Daoy (cell line): Measurements from ENCODE around the gene WNT2. TPM values are rescaled to one million over a fixed set of nuclear protein-coding genes. Genes with fewer than 3 reads are reported as not detected.

Source experiments
- DNase-seq: peaks from one replicate; pipeline ENCODE4 v3.0.0-alpha.2; 2015; ENCODE audit warnings: low read depth
- total RNA-seq: library from RNA; depleted of rRNA; stranded (reverse); fragments of >200 nt; shearing (Covaris generic); gene quantifications from 2 replicates; pipeline ENCODE4 v1.2.3, GENCODE V29; 2014; rRNA removed

Gene WNT2
- total RNA-seq, result 0.65 TPM in 1 of 2 replicates, not detected in the other

- peak; percentile 25 for DNase-seq
Measured at GRCh38 chr7:117322741-117323304, at the start of gene WNT2. Gene WNT2 (minus strand): TSS chr7:117323058. CDS start chr7:117322989, 69 bp downstream.

DNA sequence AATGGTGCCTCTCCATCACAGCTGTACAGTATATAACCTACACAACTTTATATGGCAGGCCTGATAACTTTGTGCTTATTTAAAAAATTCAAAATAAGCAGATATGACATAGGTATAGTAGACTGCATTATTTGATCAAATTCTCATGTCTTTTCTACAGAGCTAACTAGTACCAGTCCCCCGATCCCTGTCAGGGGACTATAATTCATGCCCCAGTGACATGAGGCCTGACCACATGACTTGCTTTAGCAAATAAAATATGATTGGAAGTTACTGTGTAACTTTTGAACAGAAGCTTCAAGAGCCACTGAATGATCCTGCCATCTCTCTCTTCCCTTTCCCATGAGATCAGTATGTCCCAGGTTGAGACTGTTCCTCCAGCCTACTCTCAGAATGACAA is 49.2 kb upstream of the WNT2 start:
- no peak for DNase-seq

- no peak for DNase-seq
Measured at GRCh38 chr7:117364339-117365080, 41.7 kb upstream of the WNT2 start.

DNA sequence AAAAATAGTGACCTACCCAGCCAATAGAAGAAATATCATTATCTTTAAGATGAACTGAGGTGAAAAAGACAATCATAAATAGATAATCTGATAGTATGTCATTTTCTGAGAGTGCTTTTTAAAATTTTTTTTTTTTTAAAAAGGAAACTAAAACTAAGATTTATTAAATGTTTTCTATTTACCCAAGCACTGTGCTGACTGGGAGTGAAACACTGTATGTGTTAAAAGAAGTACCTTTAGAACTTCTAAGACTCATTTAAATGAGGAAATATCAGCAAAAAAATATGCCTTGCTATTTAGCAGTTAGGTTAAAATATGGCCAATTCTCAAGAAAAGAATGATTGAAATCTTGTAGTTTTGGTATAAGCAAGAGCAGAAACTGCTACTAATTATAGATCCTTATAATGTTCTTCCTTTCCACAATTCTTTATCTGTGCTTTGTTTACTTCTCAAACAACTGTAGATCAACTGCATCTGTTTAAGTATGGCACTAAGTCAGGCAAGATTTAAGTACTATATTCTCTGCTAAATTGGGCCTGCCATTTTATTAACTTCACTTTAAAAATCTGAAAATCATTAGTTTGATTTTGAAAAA is 39.5 kb upstream of the WNT2 start:
- DNase-seq, result no peak

- no peak for DNase-seq
Measured at GRCh38 chr7:117350027-117350426, 27.2 kb upstream of the WNT2 start.

DNA sequence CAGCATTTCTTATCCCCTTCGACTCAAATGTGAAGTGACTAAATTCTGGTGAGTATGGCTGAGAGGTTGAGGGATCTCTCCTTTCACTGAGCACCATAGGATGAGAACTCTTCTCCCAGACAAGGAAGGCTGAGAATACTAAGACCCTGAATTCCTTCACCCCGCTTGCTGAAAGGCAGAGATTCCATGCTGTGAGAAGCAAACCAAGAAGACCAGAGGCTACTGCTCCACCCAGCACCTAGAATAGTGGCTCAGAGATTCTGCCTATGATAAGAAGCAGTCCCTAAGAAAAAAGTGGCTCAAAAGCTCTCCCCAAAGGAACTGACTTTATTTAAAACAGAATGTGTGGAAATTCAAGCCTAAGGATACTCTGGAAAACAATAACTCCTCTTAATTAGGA is 26.7 kb upstream of the WNT2 start:
- DNase-seq, result no peak

DNA sequence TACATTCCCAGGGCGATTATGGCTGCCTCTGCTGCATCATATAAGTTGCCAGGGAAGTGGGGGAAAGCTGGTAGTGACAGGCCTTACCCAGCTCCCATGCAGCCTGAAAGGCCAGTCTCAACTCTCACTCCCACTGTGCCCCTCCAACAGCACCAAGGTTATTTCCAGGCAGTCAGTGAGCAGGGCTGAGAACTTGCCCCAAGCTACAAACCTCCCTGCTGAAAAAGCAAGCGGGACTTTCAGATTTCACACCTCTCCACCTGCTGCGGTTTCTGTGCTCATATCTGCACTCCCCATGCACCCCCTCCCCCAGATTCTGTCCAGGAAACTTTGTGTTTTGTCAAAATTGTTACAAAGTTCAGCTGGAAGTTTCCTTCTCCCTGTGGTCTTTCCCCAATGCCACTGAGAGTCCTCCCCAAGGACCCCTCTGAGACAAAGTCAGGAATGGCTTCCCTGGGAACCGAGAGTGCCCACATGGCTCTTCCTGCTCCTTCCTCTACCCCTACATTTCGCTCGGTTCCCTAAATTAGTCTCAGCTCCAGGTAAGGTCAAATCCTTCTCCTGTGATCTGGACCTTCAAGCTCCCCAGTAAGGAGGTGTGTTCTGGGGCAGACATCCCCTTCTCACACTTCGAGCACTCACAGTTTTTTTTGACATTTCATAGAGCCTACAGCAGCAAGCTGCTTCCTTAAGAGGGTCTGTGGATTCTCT is 25.3 kb upstream of the WNT2 start:
- DNase-seq, result no peak

DNA sequence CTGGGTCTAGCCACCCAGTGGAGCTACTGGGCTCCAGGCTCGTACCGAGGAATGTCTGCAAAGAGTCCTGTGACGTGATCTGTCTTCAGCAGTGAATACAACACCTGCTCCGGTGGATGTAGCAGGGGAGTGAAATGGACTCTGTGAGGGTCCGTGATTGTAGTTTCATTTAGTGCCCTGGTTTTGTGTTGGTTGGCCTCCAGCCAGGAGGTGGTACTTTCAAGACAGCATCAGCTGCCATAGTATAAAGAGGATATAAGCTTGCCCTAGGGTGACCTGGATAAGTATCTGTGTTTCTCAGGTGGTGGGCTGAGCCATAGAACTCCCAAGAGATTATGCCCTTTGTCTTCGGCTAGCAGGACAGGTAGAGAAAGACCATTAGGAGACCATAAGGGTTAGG is 24.6 kb upstream of the WNT2 start:
- no peak for DNase-seq

DNA sequence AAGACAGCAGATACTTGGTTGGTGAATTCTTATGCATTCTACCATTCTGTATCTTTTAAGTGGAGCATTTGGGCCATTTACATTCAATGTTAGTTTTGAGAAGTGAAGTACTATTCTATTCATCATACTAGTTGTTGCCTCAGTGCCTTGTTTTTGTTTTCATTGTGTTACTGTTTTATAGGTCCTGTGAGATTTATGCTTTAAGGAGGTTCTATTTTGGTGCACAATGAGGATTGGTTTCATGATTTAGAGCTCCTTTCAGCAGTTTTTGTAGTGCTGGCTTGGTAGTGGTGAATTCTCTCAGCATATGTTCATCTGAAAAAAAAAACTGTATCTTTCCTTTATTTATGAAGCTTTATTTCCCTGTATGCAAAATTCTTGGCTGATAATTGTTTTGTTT is 23.3 kb upstream of the WNT2 start:
- no peak for DNase-seq

- no peak for DNase-seq
Measured at GRCh38 chr7:117338020-117338419, 15.2 kb upstream of the WNT2 start.

- no peak for DNase-seq
Measured at GRCh38 chr7:117333168-117333567, 10.3 kb upstream of the WNT2 start.

- no peak for DNase-seq
Measured at GRCh38 chr7:117332031-117332430, 9.2 kb upstream of the WNT2 start.

GRCh38 chr7:117325836-117326235 is 3.0 kb upstream of the WNT2 start:
- DNase-seq, result peak; percentile 52

DNA sequence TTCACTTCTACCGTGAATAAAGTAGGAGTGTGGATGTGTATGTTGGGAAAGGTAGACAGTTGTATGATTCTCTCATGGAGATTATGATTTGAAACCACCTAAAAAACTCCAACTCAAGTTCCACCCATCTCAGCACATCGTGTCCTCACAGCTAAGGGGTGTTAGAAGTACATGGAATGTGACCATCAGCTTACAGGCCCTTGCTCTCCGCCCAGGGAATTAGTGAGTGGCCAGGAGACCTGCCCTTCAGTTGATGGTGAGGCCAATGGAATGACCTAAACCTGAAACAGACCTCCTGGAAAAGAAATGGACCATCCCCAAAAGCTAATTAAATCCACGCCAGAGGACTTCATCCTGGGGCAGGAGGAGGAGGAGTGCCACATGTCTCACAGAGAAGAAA is 2.1 kb upstream of the WNT2 start:
- DNase-seq, result no peak

- DNase-seq, result peak; percentile 61
Measured at GRCh38 chr7:117323851-117324711, 1.2 kb upstream of the WNT2 start.

- peak; percentile 47 for DNase-seq
Measured at GRCh38 chr7:117323305-117323850, 520 bp upstream of the WNT2 start.

DNA sequence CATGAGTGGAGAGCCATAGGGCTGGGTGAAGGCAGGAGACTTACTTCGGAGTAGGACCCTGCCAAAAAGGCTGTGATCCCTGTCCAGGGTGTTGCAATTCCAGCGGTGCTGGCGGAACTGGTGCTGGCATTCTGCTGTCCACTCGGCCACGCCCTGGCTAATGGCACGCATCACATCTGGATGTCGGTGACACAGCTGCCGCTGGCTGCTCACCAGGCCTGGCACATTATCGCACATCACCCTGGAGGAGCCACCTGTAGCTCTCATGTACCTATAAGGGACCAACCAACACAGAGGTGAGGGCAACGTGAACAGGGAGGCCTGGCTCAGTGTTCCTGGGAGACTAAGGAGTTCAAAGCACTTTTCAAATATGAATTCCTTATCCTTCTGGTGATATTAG is 2.3 kb downstream of the WNT2 start:
- DNase-seq, result no peak

DNA sequence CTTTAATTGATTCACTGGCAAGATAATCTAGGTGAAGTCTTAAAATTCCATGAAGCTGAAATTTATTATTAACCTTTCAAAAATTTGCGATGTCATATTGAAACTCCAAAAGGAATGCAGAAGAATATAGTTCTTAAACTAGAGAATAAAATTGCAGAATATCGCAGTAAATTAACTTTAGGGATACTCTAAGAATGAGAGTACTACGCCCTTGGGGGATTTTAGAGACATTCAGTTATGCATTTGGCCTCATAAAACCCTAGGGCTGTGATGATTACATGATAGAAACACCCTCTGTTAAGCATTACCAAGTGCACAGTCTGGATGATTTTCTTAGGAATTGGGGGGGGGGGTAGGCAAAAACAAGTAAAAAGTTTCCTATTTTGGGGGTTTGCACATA is 3.7 kb downstream of the WNT2 start:
- DNase-seq, result no peak

GRCh38 chr7:117313582-117313981 is 9.3 kb downstream of the WNT2 start:
- no peak for DNase-seq

- no peak for DNase-seq
Measured at GRCh38 chr7:117312593-117313580, 10.0 kb downstream of the WNT2 start.
